Gastroesophageal sphincter (tissue), 3 donors: ENCODE measurements around the gene AFDN.

Source experiments
- CTCF ChIP-seq, 4 experiments: fragments of 200-600 bp in 2 of 4; fragments of 450-650 bp in 2 of 4; sonication (generic) in 1 of 4; IDR thresholded peaks; one replicate each; pipeline ENCODE4 v1.5.1; 2017 to 2019; ENCODE audit warnings: antibody characterized with exemption in 4 of 4, mild to moderate bottlenecking in 2 of 4, moderate library complexity in 2 of 4
- POLR2A ChIP-seq, 2 donors: fragments of 450-650 bp; IDR thresholded peaks; one replicate each; pipeline ENCODE4 v1.6.1; 2017; ENCODE audit warnings: antibody characterized with exemption in 2 of 2, mild to moderate bottlenecking in 2 of 2, moderate library complexity in 1 of 2

- TF ChIP-seq POLR2A (IDR thresholded peaks at IDR 0.05) (no peak), CTCF (IDR thresholded peaks at IDR 0.05) (no peak)
Observed at GRCh38 chr6:167946007-167946406, 119.3 kb downstream of the AFDN start.
